GM12891 (cell line): ENCODE data around the gene KANSL1.

Experiments used
- PAX5 ChIP-seq: IDR thresholded peaks from 2 replicates; pipeline ENCODE4 v1.6.1; 2011; ENCODE audit warnings: low read length, moderate library complexity, mild to moderate bottlenecking; ENCODE audit not compliant: insufficient read depth, severe bottlenecking
- POLR2A ChIP-seq: IDR thresholded peaks from 2 replicates; pipeline ENCODE4 v1.6.1; 2011; ENCODE audit warnings: low read depth, low read length, control low read depth
- POLR2AphosphoS5 ChIP-seq: IDR thresholded peaks from 2 replicates; pipeline ENCODE4 v1.6.1; 2011; ENCODE audit warnings: low read depth, low read length, control low read depth
- SPI1 ChIP-seq: IDR thresholded peaks from 2 replicates; pipeline ENCODE4 v1.6.1; 2011; ENCODE audit warnings: low read depth, low read length, control low read depth
- TAF1 ChIP-seq: IDR thresholded peaks from 2 replicates; pipeline ENCODE4 v1.6.1; 2011; ENCODE audit warnings: low read depth, low read length, control low read depth

DNA sequence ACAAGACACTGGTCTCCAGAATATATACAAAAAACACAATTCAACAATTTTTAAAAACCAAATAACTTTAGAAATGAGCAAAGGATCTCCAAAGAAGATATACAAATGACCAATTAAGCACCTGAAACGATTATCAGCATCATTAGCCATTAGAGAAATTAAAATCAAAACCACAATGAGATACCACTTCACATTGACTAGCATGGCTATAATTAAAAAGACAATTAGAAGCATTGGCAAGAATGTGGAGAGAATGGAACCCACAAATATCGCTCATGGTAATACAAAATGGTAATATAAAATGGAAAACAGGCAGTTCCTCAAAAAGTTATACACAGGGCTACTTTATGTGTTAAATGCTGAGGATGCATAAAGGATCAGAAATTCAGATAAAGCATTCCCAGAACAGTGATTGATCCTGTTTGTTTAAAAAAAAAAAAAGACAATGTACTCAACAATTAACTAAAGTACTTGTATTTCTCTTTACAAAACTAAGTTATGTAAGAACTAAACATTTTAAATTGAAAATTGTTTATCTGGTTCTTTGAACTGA lies 52.5 kb downstream of the KANSL1 start:
- TF ChIP-seq POLR2AphosphoS5 (no peak), POLR2A (no peak), TAF1 (no peak), PAX5 (no peak), SPI1 (peak; percentile 31; the same call in 1 of the 2 replicates)
